Calu3 (cell line): ENCODE data around the gene C22orf39. TPM values are rescaled to one million over a fixed set of nuclear protein-coding genes. Genes with fewer than 3 reads are reported as not detected.

Source experiments
- BruUV-seq: library from RNA; stranded (reverse); fragments of 400-500 nt; replicated peaks from 2 replicates; lab custom pipeline; 2021; lab: Mats Ljungman, UMichigan
- CTCF ChIA-PET: fragments of 300-600 bp; sonication (Branson Sonifier 250); formaldehyde crosslinking; loops from one replicate; lab custom pipeline; 2022; ENCODE audit warnings: antibody characterized with exemption; lab: Charles Lee
- DNase-seq: peaks from one replicate; pipeline ENCODE4 v3.0.0; 2022
- H3K27ac Mint-ChIP-seq: one replicate; pipeline ENCODE4 v1.8.0; 2022; ENCODE audit warnings: mixed read lengths; ENCODE audit not compliant: unreplicated experiment
- H3K27me3 Mint-ChIP-seq: one replicate; pipeline ENCODE4 v1.8.0; 2022; ENCODE audit warnings: mixed read lengths; ENCODE audit not compliant: unreplicated experiment
- H3K36me3 Mint-ChIP-seq: one replicate; pipeline ENCODE4 v1.8.0; 2022; ENCODE audit warnings: mild to moderate bottlenecking, moderate library complexity, mixed read lengths; ENCODE audit not compliant: insufficient read depth, unreplicated experiment
- H3K4me1 Mint-ChIP-seq: one replicate; pipeline ENCODE4 v1.8.0; 2022; ENCODE audit warnings: mild to moderate bottlenecking, low read depth, mixed read lengths; ENCODE audit not compliant: unreplicated experiment
- H3K4me3 Mint-ChIP-seq: one replicate; pipeline ENCODE4 v1.8.0; 2022; ENCODE audit warnings: mild to moderate bottlenecking, low read depth, moderate library complexity, mixed read lengths; ENCODE audit not compliant: unreplicated experiment
- H3K9me3 Mint-ChIP-seq: one replicate; pipeline ENCODE4 v1.8.0; 2022; ENCODE audit warnings: low read depth, mixed read lengths; ENCODE audit not compliant: unreplicated experiment
- intact Hi-C: fragments of 100-400 bp; cut with micrococcal nuclease; formaldehyde crosslinking; loops from one replicate; pipeline ENCODE4 v1.10.0; 2022; ENCODE audit not compliant: unreplicated experiment
- total RNA-seq: library from RNA; stranded (reverse); gene quantifications from 2 replicates; pipeline ENCODE4 v1.2.3, GENCODE V29; 2022
- TF ChIP-seq, protein P1 (sequence below): fragments of 200-600 bp; IDR thresholded peaks from one replicate; pipeline ENCODE4 v1.8.0; 2022; ENCODE audit warnings: antibody characterized with exemption; ENCODE audit not compliant: unreplicated experiment

C22orf39 gene
- total RNA-seq, 1 experiment from 2014 or later = 15.7 TPM

GRCh38 chr22:19464546-19464945, 17.0 kb upstream of the C22orf39 start:
- Mint-ChIP-seq H3K4me1 (no peaks in the 10 kb centered on the region), H3K36me3 (peaks cover 41% of the 10 kb centered on the region), H3K4me3 (no peak overlapping the region), H3K27me3 (no peaks in the 10 kb centered on the region), H3K9me3 (no peaks in the 10 kb centered on the region), H3K27ac (no peak overlapping the region)
- CTCF ChIA-PET = no interaction called here
- no TSS peak for BruUV-seq
- TF ChIP-seq, protein P1, sequence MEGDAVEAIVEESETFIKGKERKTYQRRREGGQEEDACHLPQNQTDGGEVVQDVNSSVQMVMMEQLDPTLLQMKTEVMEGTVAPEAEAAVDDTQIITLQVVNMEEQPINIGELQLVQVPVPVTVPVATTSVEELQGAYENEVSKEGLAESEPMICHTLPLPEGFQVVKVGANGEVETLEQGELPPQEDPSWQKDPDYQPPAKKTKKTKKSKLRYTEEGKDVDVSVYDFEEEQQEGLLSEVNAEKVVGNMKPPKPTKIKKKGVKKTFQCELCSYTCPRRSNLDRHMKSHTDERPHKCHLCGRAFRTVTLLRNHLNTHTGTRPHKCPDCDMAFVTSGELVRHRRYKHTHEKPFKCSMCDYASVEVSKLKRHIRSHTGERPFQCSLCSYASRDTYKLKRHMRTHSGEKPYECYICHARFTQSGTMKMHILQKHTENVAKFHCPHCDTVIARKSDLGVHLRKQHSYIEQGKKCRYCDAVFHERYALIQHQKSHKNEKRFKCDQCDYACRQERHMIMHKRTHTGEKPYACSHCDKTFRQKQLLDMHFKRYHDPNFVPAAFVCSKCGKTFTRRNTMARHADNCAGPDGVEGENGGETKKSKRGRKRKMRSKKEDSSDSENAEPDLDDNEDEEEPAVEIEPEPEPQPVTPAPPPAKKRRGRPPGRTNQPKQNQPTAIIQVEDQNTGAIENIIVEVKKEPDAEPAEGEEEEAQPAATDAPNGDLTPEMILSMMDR = no peak
- no peak for DNase-seq
- intact Hi-C loops = no loop called here

DNA sequence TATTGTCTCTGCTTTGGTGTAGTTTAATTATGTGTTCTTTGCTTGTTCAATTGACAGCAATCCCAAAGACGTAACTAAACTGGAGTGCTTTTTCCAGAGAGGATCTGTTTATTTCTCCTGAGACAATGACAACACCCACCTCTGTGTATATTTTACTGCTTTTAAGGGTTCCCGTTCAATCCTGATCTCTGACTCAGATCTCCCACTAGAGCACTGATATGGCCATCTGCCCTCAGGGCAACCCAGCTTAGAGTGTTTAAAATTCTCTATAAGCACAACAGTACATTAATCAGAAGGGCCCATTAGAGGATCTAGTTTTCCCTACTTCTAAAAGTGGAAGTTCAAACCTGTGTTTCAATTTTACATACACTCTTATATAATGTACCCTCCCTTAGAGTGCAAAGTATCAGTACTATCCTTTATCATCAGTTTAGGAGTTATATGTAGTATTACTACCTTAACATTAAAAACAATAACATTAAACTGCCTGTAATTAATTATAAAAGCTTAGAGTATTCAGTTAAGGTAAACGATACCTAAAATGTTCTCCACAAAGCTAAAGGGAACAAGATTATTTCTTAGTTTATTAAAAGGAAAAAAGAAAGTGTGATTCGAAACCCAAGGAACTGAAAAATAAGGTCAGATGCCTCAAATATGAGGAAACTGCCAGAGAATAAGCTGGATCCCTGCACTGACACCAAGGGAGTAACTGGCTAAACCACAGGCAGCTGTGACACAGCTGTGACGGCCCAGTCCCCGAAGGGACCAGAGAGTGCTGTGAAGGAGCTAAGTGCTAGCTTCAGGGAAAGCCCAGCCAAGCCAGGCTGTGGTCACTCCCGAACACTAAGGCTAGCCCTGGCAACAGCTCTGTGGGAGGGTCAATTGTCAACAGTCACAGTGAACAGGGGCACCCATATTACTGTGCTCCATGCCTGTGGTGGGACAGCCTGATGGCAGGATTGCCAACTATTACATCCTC, 16.3 kb upstream of the C22orf39 start:
- CTCF ChIA-PET = no interaction called here
- H3K27me3 Mint-ChIP-seq = no peaks in the 10 kb centered on the region
- no peaks in the 10 kb centered on the region for H3K4me1 Mint-ChIP-seq
- H3K27ac Mint-ChIP-seq = no peak overlapping the region
- H3K4me3 Mint-ChIP-seq = no peak overlapping the region
- DNase-seq = no peak
- H3K36me3 Mint-ChIP-seq = peaks cover 41% of the 10 kb centered on the region
- H3K9me3 Mint-ChIP-seq = no peaks in the 10 kb centered on the region
- intact Hi-C loops = no loop called here
- TF ChIP-seq, protein P1 = no peak
- BruUV-seq = no TSS peak

GRCh38 chr22:19463008-19463407, 15.5 kb upstream of the C22orf39 start:
- H3K4me1 Mint-ChIP-seq = no peaks in the 10 kb centered on the region
- CTCF ChIA-PET = no interaction called here
- intact Hi-C loops = no loop called here
- no peaks in the 10 kb centered on the region for H3K9me3 Mint-ChIP-seq
- TF ChIP-seq, protein P1 = no peak
- H3K36me3 Mint-ChIP-seq = peaks cover 40% of the 10 kb centered on the region
- no peak overlapping the region for H3K4me3 Mint-ChIP-seq
- no peaks in the 10 kb centered on the region for H3K27me3 Mint-ChIP-seq
- H3K27ac Mint-ChIP-seq = no peak overlapping the region
- BruUV-seq = TSS peak; percentile 2
- DNase-seq = no peak

DNA sequence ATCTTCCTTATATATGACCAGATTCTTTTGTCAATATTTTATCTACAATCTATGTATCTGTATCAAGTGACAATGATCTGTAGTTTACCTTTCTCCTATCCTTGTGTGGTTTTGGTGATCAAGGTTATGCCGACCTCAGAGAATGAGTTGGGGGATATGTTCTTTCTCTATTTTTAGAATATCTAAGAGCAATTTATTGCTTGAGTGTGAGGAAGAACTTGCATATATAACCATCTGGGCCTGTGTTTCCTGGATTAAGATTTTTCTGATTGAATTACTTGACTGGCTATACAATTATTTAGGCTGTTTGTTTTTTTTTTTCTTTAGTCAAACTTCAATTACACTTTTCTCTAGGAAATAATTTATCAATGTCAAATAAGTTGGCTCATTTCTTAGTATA, 14.0 kb upstream of the C22orf39 start:
- no peaks in the 10 kb centered on the region for H3K27me3 Mint-ChIP-seq
- BruUV-seq = no TSS peak
- intact Hi-C loops = no loop called here
- H3K9me3 Mint-ChIP-seq = no peaks in the 10 kb centered on the region
- TF ChIP-seq, protein P1 = no peak
- H3K4me3 Mint-ChIP-seq = no peak overlapping the region
- H3K36me3 Mint-ChIP-seq = peaks cover 34% of the 10 kb centered on the region
- DNase-seq = no peak
- H3K27ac Mint-ChIP-seq = no peak overlapping the region
- CTCF ChIA-PET = interaction anchor here (0.5 to 0.7 kb wide), 2 partner anchors 95 to 286 kb away, joined by 3 to 4 read pairs; no protein-coding TSS in a partner anchor
- no peaks in the 10 kb centered on the region for H3K4me1 Mint-ChIP-seq
